ENCODE results near the gene SEC16A.

SEC16A gene

DNA sequence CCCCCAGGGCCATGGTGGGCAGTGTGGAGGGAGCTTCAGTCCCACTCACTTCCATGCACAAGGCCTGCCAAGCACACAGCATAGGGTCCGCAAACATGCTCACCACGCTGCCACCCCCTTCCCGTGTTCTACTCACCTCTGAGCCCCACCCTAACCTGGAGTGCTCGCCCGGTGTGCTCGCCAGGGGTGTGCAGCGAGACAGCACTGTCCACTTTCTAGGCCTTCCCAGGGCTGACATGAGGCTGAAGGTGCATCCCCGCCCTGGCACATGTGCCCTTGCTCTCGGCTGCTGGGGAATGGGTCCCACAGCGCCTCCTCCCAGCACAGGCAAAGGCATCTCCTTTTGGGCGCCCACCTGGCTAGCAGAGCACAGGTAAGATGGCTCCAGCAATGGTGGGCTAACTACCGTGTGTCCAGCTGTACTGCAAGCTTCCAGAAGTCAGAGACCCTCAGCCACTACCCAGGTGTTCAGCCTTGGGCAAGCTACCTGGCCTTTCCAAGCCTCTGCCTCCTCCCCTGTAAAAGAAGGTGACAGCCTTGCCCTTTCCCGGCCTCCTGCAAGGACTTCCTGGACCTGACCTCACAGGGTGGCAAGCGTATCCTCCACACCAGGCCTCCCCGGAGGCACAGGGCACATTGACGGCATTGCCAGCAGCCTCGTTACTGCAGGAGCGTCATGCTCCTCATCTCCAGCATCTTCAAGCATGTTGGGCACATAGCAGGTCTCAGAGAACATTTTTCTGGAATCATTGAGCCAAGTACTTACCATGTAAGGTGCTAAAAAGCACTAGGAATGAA, 4.2 kb upstream of the SEC16A start:
- no peak for DNase-seq

DNA sequence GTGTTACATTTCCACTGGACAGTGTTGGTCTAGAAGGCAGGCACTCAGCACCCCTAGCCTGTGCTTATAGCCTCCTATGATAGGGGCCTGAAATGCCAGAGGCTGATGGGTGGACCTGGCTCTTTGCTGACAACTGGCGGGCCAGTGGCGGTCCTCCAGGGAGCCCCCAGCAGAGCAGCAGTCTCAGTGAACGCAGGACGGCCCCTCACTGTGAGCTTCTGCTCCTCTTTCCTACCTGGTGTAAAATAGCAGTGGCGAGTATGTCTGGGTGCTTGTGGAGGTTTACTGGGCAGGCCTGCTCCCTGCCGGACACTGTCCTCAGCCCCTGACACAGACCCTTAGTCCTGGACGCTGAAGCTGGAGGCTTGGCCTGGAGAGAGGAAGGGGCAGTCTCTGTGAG, 3.3 kb upstream of the SEC16A start:
- no peak for DNase-seq

DNA sequence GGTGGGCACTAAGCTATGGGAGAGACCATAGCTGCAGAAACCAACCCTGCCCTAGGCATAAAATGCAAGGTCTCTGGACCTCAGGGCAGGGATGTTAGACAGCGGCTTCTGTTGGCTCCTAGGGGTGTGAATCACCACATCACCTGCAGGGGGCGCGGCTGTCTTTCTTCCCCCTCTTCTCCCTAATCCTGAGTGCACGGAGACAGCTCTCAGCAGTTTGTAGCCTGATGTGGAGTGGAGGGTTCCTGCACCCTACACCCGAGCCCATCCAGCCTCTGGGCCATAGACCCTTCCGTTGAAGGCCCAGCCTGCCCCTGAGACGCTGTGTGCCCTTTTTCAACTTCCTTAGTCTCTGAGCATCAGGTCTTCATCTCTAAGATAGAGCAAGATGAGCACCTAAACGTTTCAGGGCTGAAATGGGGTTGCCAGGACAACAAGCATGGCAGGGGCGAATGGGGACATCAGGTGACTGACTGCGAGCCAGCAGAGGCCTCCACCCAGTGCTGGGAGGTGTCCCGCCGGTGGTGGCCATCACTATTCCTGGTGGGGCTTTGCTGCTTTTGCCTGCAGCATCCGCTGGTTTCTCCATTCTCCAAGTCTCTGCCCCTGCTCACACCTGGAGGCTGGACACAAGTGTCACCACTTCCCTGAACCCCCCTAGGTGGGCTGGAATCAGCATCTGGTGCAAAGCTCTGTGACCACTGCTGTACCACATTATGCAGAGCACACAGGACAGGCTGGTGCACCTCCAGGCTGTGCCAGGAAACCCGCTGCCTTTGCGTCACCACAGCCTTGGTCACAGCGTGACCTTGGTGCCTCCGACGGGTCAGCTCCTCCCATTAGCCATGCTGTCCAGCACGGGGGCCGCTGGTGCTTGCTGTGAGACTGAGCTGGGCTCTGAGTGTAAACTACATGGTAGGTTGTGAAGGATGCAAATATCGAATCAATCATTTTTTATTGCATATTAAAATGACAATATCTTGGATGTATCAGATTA, 2.5 kb upstream of the SEC16A start:
- peak; percentile 55 for DNase-seq

DNA sequence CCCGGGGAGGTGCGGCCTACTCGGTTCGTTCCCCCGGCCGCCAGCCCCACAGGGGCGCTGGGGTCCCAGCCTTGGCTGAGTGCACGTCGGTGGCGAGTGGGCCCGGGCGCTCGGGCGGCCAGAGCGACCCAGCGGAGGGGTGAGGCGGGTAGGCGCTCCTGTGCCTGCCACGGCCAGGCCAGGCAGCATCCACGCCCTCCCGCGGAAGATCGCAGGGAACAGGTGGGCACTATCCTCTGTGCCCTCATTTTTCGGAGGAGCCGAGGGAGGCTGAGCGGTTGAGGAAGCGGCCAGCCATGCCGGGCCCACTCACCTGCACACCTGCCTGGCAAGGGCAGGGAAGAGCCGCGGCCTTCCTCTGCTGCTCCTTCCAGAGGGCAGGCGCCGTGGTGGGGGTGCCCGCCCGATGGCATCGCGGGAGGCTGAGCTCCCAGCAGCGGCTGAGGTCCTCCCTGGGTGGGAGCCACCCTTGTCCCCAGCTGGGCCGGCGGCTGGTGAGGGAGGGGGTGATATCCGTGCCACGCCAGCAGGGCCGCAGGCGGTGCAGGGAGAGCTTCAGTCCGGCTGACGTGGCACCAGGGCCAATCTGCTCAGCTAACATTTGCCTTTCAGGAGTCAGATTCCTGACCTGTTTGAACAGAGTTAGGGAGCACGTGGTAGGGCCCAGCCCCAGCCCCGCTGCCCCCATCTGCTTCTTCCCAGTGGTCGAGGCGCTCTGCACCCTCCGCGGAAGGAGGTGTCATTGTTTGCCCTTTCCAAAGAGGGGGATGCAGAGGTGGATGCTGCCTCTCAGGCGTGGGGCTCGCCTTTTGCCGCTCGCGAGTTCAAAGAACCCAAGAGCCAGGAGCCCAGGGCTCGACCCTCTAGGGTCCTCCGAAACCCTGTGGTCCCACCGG, 1.6 kb upstream of the SEC16A start:
- peak; percentile 26 for DNase-seq

DNA sequence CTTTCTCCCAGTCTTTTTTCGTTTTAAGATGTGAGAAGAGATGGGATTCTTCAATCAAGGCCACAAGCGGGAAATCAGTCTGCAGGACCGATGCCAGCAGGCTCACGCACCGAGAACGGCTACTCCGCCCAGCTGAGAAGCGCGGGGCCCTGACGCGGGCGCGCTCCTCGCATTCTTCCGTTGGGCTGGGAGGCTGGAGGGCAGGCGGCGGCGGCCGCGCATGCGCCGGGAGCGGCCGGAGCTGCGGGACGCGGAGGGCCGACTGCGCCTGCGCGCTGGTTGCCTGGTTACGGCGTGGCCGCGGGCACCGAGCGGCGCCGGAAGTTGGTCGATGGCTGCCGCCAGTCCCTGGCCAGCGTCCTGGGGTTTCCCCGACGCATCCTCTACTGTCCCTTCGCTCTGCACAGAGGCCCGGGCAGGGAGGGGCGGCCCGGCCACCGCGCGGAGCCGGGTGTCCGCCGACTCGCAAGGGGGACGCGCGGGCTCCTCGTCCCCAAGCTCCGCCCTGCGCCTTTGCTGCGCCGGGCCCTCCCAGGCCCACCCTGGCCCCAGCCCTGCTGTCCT, 831 bp upstream of the SEC16A start:
- DNase-seq: peak; percentile 93

DNA sequence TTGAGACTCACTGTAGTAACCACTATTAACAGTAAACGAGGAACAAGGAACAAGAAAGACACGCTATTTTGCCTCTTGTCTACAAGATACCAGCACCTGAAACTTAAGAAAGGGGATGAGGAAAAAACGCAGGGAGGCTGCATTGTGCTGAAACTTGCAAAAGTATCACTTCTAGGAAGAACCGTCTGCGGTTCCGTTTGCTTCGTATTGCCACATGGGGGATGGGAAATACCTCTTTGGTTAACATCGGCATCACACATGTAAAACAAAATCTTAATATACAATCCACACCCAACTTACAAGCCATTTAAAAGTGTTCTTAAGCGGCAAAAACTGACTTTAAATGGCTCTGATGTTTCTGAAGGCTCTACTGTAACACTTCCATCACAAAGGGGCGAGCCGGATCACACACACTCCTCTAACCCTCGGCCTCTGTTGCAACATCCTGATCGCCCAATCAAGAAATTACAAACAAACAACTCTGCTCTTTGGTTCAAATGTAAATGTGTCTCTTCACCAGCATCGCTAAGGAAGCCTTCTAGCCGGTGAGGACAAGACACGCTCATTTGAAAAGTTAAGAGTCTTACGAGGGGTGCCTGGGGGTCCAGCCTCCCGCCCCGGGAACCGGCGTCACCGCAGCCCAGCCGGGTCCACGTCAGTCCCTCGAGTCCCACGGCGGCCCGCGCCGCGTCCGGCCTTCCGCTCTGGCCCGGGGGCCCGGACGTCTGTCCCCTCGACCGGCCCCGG, 621 bp downstream of the SEC16A start:
- no peak for DNase-seq

DNA sequence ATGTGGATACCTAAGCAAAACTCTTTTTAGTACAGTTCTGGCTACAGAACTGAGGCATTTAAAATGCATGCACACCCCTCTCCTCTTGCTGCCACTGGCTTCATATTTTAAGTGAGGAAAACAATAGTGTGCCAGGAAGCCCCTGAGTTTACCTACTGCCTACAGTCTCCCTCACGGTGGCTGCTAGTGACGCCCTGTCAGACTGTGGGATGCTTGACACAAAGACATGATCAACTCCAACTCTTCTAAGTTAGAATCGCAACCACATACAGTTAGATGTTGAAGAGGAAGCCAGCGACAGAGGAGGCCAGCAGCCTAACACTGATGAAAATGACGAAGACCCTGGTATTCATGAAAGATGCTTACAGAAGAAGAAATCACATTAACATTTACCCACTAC, 1.3 kb downstream of the SEC16A start:
- DNase-seq: no peak

DNA sequence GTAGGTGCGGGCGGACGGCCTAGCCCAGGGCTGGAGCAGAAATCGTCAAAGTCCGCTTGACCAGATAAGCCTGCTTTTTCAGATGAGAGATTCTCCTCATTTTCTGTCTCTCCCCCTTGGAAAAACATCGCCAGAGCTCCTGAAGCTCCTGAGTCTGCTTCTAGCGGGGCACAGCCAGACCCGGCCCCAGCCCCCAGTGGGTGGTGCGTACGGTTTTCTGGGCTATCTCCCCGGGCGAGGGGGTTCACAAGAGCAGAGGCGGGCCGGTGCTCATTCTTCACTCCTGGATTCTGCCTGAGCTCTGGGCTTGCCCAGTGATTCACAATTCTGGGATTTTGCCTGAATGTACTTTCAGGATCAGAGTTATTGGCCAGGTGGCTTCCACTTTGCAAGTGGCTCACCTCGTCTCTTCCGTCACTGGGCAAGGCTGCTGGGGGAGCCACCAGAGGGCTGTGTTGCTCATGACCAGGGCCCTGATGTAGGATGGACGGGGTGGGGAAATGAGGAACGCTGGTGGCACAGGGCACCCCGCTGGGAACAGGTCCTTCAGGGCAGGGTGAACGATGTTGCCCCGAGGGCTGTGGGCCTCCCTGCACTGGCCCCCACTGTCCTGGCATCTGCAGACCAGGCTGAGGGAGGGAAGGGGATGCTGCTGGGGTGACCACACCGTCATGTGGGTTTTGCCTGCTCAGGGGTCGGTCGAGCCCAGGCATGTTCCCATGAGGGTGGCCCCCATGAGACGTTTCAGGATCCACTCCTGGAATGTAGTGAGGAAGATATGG, 6.3 kb downstream of the SEC16A start:
- no peak for DNase-seq

DNA sequence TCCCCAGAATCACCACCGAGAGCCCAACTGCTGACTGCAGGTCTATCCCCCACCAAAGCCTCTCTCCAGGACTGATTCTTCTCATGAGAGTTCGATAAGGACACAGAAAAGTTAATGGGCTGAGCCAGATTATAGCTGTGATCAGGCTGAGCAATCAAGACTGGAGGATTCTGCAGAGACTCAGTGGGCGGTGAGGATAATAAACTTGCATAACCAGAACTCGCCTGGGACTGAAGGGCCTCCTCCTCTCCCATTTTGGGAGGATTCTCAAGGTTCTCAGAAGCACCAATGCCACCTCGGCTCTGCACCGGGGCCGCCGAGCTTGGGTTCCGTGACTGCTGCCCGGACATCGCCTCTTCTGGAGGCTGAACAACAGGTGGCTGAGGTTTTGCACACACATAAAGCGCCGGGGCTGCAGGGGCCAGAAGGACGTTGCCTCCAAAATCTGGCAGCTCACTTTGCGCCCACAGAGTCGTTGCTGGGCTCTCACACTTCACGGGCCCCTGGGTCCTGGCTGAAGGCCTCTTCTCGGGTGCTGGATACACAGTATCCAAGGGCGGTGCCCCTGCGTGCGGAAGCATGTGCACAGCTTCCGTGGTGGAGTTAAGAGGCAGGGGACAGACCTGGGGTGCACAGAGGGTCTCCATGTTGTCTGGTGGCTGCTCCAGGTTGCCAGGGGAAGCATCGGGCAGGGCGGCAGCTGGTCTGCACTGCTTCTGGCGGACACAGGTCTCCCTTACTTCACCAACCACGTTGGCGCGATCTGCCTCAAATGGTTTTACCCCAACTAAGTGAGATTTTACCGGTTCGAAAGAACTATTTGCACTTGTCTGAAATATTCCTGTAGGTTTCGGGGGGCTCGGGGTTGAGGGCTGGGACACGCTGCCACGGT, 7.6 kb downstream of the SEC16A start:
- DNase-seq: no peak

DNA sequence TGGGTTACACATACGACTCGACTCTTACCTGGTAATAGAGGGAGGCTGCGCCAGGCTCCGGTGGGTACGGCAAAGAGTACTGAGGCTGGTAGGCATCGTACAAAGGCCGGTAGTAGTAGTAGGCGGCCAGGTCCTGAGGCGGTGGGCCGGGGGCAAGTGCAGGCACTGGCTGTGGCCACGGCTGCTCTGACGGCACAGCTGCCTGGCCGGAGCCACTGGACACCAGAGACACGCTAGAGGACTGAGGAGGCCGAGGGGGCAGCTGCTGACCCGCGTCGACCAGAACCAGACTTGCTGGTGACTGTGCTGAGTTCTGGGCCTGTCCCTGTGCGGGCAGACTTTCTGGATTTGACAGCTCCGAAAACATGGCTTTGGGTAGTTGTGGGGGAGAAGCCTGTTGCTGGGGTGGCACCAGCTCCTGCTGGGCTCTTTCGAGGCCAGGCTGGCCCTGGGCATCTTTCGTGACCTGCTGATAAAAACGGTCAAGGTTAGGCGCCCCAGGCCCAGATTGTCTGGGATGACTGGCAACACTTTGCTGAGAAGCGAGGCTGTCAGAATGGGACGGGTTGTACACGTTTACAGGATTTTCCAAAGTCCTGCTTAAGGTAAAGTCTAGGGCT, 8.7 kb downstream of the SEC16A start:
- DNase-seq: no peak

DNA sequence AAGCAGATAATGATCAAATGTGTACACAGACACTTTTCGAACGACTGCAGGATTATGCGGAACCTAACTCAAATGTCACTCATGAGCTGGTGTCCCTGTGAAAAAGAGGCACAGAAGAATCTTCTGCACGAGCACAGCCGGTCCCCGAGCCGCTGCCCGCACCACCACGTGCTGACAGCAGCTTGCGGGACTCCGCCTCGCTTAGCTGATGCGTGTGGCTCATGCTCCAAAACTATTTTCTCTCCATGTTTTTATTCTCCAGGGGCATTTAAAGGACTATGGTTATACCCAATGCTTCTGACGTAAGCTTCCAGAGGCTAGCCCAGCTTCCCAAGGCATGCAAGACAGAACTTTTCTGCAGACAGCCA, 9.5 kb downstream of the SEC16A start:
- no peak for DNase-seq

DNA sequence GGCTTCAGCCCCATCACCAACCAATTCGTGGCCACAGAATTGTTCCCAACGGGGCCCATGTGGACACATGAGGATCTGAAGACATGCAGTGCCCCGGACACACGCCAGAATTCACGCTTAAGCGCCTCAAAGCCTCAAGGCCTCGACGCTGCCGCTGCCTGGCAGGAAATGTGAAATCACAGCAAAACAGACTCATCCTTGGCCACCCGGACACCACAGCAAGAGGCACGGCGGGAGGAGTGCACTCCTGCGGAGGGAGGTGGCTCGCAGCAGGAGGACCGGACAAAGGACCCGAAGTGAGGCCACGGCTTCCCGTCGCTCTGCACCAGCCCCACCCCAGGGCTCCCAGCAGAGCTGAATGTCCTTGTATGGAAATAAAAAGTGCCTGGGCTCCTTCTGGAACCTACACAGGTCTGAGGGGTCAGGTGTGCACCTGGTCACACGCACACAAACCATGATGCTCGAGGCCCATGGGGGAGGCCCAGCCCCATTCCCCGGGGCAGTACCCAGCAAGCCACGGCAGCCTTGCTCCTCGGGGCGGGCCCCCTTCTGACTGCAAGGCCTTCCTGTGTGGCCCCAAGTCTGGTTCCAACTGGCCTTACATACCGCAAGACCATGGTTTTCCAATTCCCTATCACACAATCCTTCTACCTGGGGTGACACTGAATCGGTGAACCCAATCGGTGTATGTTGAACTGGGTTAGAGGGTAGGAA, 10.0 kb downstream of the SEC16A start:
- no peak for DNase-seq

DNA sequence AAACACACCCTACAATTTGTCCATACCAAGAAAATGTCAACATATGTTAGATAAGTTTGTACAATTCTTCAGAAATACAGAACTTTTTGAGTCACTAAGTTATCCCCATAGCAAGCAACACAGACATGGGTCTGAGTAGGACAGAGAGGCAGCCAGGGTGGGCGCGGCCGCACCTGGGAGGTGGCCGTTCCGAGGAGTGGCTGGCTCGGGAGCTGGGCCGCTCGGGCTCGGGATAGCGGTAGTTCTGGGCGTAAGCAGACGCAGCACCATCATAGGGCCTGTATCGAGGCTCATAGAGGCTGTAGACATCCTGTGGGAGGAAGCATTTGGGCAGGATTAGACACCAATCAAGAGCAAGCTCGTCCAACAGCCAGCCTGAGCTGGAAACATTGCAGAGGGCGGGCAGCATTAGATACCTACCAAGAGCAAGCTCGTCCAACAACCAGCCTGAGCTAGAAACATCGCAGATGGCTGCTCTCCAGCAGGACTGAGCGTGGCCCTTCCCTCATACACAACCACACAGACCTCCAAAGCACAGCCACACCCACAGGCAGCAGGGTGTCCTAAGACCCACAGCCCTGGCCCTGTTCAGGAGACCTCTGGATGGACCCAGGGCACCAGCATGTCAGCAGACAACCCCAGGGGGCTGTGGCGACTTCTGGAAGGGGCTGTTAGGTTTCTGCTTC, 10.9 kb downstream of the SEC16A start:
- DNase-seq: no peak

DNA sequence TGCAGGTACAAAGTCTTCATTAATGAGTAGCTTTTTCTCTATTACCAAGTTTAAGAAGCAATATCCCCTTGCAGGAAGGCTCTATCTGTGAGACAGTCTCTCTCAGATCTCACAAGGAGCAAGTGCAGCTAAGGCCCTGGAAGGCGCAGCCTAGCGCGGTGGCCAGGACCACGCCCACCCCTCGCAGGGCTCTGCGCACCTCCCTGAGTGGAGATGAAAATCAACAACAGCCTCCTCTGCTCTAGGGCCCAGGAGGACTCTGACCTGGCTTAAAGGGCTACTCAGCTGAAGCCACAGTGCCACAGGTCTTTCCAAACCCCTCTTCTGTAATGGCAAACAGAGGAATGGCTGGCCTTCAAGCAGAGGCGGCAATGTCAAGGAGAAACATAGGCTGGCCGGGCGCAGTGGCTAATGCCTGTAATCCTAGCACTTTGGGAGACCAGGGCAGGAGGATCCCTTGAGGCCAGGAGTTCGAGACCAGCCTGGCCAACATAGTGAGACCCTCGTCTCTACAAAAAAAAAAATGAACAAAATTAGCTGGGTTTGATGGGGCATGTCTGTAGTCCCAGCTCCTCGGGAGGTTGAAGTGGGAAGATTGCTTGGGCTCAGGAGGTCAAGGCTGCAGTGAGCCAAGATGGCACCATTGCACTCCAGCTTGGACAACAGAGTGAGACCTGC, 11.9 kb downstream of the SEC16A start:
- no peak for DNase-seq

DNA sequence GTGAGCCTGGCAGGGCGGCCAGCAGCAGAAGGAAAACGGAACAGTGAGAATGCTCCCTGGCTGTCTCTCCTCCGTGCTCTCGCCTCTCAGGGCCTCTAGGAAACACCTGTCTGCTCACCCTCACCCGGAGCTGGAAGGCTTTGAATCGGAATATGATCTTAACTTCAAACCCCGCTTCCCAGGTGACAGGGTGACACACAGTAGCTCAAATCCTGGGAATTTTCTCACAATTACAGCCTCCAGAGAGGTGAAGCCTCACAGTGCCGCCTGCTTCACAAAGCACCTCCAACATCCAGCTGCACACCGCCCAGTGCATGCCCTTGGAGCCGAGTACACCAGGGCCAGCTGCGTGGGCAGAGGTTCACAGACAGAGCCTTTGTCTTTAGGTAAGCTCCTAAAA, 12.5 kb downstream of the SEC16A start:
- no peak for DNase-seq

DNA sequence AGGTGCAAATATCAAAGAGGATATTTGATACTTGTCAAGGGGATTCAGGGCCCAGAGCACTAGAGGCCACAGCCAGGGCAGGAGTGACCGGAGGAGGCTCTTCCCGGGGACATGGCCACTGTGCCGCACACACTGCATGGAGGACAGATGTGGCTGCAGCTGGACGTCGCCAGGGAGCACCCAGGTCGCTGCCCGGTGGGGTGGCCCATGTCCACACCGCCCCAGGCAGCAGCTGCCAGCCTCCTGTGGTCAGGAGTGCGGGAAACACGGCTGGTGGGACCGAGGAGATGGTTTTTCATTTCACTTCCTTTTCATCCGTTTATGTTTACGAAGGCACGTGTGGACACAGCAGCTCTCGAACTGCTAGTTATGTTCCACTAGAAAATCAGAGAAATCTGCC, 15.1 kb downstream of the SEC16A start:
- no peak for DNase-seq

DNA sequence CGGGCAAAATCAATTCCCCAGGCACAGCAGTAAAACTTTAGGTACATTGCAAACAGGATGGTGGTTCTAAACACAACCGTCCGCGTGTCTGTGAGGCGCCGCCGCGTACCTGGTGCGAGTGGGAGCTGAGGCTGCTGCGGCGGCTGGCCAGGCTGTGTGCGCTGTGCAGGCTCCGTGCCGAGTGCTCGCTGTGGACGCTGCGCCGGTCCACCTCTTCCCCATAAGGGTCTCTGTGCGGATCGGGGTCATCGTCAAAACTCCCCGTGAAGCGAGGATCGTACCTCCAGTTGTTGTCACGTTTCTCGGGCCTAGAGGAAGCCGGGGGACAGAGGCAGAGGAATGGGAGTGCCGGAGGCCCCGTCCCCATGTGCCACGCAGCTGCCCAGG, 16.7 kb downstream of the SEC16A start:
- no peak for DNase-seq

Data from COR-L47 (cell line).